AG04450 (cell line): ENCODE data around the gene KIF26B. TPM values are rescaled to one million over a fixed set of nuclear protein-coding genes. Genes with fewer than 3 reads are reported as not detected.

Source experiments
- CTCF ChIA-PET: fragments of 300-600, 350-600 bp; formaldehyde crosslinking; extraction: SDS; loops from one replicate; lab custom pipeline; 2022; ENCODE audit warnings: antibody characterized with exemption, inconsistent platforms; lab: Charles Lee
- POLR2A ChIA-PET: fragments of 350-600 bp; formaldehyde crosslinking; extraction: SDS; loops from one replicate; lab custom pipeline; 2021; ENCODE audit warnings: antibody characterized with exemption, inconsistent platforms; lab: Yijun Ruan, JAX
- DNase-seq: peaks from one replicate; pipeline ENCODE4 v3.0.0-alpha.2; 2011; ENCODE audit warnings: low read depth, low spot score
- H3K27ac ChIP-seq: one replicate; pipeline ENCODE4 v1.5.1; 2012; ENCODE audit warnings: low read depth, low read length, control low read depth
- H3K27me3 ChIP-seq: one replicate; pipeline ENCODE4 v1.6.0; 2012; ENCODE audit warnings: low read length; ENCODE audit not compliant: control insufficient read depth, insufficient read depth
- H3K4me3 ChIP-seq: 2 replicates; pipeline ENCODE4 v1.5.1; 2011; ENCODE audit warnings: mild to moderate bottlenecking, low read depth, low read length, control low read depth
- H3K9me3 ChIP-seq: 2 replicates; pipeline ENCODE4 v1.5.1; 2012; ENCODE audit warnings: low read length; ENCODE audit not compliant: control insufficient read depth, insufficient read depth
- polyA plus RNA-seq: library from polyadenylated mRNA; depleted of rRNA; stranded (reverse); fragments of >200 nt; gene quantifications from 2 replicates; pipeline ENCODE4 v1.2.3, GENCODE V29; 2011
- TF ChIP-seq, protein P1 (sequence below): IDR thresholded peaks from 2 replicates; pipeline ENCODE4 v1.5.1; 2011; ENCODE audit warnings: low read depth, low read length, control low read depth, inconsistent platforms

KIF26B gene
- polyA plus RNA-seq, 1 experiment, result 2.4 TPM

DNA sequence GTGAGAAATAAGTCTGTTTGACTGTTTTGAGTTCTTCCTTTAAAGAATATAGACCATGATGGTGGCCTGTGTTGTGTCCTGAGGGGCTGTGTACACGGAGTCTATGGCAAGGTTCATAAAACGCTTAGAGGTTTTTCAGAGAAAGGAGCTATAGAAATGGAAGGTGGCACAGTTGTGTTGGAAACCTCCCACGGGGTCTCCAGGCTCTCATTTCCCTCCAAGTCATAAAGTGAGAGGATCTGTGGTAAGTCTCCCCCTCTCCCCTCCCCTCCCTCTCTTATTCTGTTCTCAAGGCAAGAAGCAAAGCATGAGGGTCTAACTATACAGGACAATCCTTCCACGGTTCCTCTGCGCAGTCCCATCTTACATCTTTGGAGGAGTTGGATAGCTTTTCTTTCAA, 139.2 kb downstream of the KIF26B start:
- Histone ChIP-seq H3K27ac (no peak overlapping the region), H3K9me3 (no peaks in the 10 kb centered on the region), H3K4me3 (no peak overlapping the region), H3K27me3 (no peaks in the 10 kb centered on the region)
- CTCF ChIA-PET, result interaction anchor here (0.7 kb wide), 1 partner anchor 19 kb away, joined by 6 read pairs; no protein-coding TSS in a partner anchor
- TF ChIP-seq, protein P1, sequence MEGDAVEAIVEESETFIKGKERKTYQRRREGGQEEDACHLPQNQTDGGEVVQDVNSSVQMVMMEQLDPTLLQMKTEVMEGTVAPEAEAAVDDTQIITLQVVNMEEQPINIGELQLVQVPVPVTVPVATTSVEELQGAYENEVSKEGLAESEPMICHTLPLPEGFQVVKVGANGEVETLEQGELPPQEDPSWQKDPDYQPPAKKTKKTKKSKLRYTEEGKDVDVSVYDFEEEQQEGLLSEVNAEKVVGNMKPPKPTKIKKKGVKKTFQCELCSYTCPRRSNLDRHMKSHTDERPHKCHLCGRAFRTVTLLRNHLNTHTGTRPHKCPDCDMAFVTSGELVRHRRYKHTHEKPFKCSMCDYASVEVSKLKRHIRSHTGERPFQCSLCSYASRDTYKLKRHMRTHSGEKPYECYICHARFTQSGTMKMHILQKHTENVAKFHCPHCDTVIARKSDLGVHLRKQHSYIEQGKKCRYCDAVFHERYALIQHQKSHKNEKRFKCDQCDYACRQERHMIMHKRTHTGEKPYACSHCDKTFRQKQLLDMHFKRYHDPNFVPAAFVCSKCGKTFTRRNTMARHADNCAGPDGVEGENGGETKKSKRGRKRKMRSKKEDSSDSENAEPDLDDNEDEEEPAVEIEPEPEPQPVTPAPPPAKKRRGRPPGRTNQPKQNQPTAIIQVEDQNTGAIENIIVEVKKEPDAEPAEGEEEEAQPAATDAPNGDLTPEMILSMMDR, result no peak
- POLR2A ChIA-PET, result no interaction called here
- DNase-seq, result no peak

DNA sequence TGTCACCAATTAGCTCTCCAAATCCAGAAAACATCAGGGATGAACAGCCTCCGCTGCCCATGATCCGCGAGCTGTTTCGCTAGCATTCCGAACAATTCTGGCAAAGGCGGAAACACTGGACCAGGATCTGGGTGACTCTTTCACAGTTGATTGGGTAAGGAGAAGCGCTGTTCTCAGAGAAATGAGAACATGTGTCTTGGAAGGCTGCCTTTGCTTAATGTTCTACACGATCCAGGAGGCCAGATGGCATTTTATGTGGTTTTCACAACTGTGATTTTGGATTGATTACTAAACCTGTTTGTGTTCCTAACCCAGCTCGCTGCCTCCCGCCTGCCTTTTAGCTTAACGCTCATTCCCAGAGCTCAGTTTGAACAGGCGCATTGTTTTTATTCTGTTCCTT, 144.0 kb downstream of the KIF26B start:
- no peaks in the 10 kb centered on the region for H3K9me3 ChIP-seq
- DNase-seq, result peak; percentile 15
- H3K4me3 ChIP-seq, result peak overlapping the region; percentile 13; the same call in 1 of the 2 replicates
- no peak overlapping the region for H3K27ac ChIP-seq
- TF ChIP-seq, protein P1, result no peak
- ChIA-PET CTCF (no interaction called here), POLR2A (interaction anchor here (0.5 kb wide), 1 partner anchor 120 kb away, joined by 4 read pairs; no protein-coding TSS in a partner anchor)
- H3K27me3 ChIP-seq, result no peaks in the 10 kb centered on the region

DNA sequence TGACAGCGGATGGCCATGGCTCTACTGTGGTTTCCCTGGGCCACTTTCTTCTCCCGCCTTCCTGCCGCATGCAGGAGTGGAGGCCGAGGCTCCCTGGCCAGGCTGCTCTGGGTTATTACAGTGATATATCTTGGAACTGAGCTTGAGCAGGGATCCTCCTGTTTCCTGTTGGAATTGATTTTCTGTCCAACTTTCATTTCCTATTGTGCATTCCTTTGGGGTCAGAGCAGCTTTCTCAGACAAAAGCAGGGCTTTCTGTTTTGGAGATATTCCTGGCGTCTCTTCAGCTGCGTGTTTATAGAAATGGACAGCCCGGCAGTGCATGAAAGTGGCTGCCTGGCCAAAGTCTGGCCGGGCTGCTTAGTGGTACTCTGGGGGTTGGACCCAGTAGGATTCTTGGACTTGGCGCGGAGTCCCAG, 146.4 kb downstream of the KIF26B start:
- ChIA-PET CTCF (no interaction called here), POLR2A (no interaction called here)
- peak; percentile 23 for DNase-seq
- TF ChIP-seq, protein P1, result no peak
- H3K27ac ChIP-seq, result peak overlapping the region; percentile 21
- H3K9me3 ChIP-seq, result no peaks in the 10 kb centered on the region
- H3K27me3 ChIP-seq, result no peaks in the 10 kb centered on the region
- peak overlapping the region; percentile 22; the same call in 1 of the 2 replicates for H3K4me3 ChIP-seq

DNA sequence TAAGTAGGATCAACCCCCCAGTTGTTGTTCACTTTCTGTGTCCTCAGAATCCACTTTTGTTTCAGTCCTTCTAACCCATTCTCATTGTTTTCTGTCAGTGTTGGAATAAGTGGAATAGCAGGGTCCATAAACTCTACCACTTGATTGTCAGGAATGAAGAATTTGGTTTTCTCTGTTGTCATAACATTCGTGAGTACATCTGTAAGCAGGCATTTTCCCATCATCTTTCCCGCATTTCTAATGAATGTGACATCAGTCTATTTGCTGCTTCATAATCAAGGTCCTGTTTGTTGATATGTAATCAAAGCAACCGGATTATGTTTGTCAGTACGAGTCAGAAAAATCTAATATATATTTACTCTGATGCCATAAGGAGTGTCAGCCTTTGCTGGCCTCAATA, 147.1 kb downstream of the KIF26B start:
- no peak for DNase-seq
- Histone ChIP-seq H3K9me3 (no peaks in the 10 kb centered on the region), H3K27ac (no peak overlapping the region), H3K27me3 (no peaks in the 10 kb centered on the region), H3K4me3 (no peak overlapping the region)
- TF ChIP-seq, protein P1, result no peak
- POLR2A ChIA-PET, result interaction anchor here (0.6 kb wide), 1 partner anchor 288 kb away, joined by 4 read pairs; no protein-coding TSS in a partner anchor
- CTCF ChIA-PET, result no interaction called here

DNA sequence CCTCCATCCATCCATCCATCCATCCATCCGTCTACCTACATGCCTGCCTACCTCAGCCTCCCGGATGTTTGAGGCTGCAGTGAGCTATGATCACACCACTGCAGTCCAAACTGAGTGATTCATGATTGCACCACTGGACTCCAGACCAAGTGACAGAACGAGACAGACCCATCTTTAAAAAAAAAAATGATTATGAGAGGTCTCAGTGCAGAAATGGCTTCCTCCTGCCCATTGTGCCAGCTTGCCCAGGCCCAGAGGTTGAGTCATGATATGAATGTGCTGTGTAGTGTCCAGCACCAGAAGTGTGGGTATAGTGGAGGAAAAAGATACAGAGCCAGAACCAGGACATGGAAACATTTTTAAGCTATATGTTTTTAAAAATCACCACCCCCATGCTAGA, 149.9 kb downstream of the KIF26B start:
- H3K27me3 ChIP-seq, result no peaks in the 10 kb centered on the region
- no peak overlapping the region for H3K4me3 ChIP-seq
- H3K9me3 ChIP-seq, result no peaks in the 10 kb centered on the region
- CTCF ChIA-PET, result no interaction called here
- H3K27ac ChIP-seq, result no peak overlapping the region
- TF ChIP-seq, protein P1, result no peak
- POLR2A ChIA-PET, result no interaction called here
- DNase-seq, result no peak
